ENCODE measurements around the gene OR51E2. TPM values are rescaled to one million over a fixed set of nuclear protein-coding genes. Genes with fewer than 3 reads are reported as not detected.

OR51E2 gene
- total RNA-seq, 1 experiment from 2014 or later: not detected

DNA sequence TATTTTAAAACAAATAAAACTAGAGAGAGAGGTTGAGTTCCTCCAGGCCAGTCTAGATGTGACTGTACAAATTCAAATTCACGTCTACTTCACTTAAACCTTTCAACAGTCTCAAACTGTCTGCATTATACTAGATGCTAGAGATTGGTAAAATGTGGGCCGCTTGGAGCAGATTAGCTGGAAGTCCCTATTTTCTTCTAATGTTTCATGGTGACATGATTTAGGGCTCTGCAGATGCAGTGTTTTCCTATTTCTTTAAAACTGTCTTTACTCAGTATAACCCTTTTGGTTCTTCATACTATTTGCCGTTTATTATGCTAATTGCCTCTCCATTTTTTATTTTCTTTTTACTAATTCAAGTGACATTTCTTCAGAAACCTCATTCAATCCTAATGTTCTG, 33.5 kb downstream of the OR51E2 start:
- no peak for DNase-seq (ENCODE audit: low read depth)

DNA sequence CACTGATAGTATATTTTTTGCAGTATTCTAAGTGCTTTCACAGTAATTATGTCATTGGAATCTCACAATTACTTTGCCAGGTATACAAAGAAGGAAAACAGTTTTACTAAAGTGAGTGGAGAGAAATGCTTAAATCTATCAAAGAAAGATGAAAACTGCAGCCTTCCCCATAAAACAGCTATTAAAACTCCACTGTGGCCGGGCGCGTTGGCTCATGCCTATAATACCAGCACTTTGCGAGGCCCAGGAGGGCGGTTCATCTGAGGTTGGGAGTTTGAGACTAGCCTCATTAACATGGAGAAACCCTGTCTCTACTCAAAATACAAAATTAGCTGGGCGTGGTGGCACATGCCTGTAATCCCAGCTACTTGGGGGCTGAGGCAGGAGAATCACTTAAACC, 34.8 kb downstream of the OR51E2 start:
- DNase-seq (ENCODE audit: low read depth): no peak

DNA sequence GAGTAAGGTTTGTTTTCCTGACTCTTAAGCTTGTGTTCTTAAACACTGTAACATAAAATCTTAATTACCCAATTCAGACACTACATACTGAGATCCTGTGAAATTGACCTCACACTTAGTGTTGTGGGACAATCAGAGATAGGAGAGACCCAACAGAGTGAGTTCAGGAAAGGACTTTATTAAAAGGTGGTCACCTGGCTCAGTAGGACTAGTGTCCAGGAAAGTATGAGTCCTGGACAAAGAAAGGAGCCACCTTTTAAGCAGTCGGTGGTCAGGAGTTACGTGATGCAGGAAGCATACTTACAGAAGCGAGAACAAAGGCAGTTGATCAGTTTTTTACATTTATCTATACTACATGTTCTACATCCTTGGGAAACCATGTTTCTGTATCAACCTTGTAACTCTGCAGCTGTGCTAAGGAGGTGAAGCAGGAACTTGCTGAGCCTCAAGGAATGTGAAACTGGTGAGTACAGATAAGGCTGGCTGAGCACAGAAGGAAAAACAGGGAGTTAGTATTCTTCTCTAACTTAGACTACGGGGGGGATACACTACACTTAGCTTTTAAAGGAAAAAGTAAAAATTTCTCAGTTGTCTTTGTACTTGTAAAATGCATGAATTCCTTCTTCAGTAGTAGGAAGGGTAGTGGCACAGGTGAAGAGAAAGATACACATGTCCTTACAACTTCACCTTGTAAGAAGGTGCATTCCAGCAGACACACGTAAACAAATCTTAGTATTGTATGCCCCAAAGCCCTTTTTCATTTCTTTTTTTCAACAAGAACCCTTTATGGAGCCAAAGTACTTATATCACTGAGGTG, 38.8 kb downstream of the OR51E2 start:
- no peak for DNase-seq (ENCODE audit: low read depth)

DNA sequence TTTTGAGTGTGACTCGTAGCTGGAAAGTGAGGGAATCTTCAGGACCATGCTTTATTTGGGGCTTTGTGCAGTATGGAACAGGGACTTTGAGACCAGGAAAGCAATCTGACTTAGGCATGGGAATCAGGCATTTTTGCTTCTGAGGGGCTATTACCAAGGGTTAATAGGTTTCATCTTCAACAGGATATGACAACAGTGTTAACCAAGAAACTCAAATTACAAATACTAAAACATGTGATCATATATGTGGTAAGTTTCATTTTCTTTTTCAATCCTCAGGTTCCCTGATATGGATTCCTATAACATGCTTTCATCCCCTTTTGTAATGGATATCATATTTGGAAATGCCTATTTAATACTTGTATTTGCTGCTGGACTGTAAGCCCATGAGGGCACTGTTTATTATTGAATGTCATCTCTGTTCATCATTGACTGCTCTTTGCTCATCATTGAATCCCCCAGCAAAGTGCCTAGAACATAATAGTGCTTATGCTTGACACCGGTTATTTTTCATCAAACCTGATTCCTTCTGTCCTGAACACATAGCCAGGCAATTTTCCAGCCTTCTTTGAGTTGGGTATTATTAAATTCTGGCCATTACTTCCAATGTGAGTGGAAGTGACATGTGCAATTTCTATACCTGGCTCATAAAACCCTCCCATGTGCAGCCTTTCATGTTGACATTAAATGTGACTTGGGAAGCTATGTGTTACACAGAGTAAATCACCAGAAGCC, 42.9 kb downstream of the OR51E2 start:
- DNase-seq (ENCODE audit: low read depth): no peak

DNA sequence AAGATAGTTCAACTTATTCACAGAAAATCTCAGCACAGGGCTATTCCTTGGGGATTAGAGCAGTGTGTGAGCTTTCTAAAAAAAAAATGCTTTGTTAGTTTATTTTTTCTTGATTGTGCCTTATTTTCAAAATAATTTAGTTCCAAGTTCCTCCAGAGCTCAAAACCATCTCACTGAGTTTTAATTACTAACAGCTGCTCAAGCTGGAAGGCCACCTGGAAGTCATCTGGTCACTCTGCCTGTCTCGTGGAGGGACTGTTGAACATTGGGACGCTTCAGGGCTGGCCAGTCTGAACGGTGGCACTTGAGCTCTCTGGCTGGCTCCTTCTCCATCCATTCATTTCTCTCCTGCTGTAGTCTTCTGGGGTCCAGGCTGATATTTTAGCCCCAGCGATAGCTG, 49.9 kb downstream of the OR51E2 start:
- DNase-seq (ENCODE audit: low read depth): no peak

DNA sequence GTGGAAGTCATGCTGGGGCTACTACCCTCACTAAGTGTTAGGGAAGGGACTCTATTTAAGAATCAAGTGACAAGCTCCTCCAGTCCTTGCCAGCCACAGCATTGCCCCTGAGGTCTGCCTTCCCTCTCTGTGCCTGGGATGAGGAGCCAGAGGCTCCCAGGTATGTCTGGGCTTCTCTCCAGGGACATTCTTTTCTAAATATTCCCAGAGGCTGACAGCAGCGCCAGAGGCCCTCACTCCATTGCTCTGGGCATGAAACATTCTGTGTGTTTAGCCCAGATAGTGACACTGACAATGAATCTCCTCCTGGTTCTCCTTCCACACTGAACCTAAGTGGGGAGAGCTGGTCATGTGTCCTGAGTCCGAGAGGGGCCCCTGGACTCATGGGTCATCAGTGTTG, 51.7 kb downstream of the OR51E2 start:
- DNase-seq (ENCODE audit: low read depth): no peak

DNA sequence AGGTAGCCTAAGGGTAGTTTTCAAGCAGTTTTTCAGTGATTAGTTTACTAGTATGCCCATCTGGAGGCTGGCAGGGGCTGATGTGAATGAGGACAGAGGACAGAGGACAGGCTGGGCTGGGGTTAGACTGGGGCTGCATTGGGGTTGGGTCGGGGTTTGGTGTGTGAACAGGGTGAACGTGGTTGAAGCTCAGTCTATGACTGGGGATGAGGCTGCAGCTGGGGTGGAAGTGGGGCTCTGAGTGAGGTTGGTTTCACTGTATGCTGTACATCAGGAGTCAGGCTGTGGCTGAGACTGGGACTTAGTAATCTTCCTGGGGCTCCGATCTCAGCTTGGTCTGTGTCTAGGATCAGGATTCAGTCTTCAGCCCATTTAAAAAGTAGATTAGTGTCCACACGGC, 53.4 kb downstream of the OR51E2 start:
- DNase-seq (ENCODE audit: low read depth): no peak

DNA sequence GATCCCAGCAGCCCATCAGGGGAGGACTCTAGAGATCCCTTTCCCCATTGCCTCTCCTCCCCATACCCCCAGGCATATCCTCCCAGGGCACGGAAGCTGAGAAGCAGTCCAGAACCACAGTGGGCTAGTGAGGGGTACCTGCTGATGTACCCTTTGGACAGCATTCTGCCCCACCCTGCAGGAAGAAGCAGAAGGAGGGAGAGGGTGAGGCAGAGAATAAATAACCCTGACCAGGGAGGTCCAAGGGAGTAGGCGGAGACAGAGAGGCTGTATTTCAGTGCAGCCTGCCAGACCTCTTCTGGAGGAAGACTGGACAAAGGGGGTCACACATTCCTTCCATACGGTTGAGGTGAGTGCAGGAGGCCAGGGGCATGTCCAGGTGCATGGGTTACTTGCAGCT, 54.0 kb downstream of the OR51E2 start, which contains the start of gene OR51E1:
Gene OR51E1 (plus strand): TSS at position 301 of the 400 bp plus-strand sequence. CDS start 8,545 bp downstream, outside the sequence.
- DNase-seq (ENCODE audit: low read depth): no peak

DNA sequence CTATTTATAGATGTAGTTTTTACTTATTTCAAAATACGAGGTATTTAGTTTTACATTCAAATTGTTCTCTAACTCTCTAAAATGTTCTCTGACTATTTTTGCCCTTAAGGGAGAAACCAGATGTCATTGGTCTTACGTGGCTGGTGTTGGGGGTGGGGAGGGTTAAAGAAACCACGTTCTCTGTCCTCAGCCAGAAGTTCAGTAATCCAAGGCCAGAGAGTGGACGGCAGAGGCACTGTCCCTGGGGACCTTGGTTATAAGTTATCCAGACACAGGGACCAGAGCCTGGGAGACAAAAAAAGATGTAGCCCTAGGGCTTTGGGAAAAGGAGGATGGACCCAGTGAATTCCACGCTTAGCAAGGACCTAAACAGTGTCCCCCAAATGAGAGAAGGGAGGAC, 54.6 kb downstream of the OR51E2 start:
- DNase-seq (ENCODE audit: low read depth): no peak

DNA sequence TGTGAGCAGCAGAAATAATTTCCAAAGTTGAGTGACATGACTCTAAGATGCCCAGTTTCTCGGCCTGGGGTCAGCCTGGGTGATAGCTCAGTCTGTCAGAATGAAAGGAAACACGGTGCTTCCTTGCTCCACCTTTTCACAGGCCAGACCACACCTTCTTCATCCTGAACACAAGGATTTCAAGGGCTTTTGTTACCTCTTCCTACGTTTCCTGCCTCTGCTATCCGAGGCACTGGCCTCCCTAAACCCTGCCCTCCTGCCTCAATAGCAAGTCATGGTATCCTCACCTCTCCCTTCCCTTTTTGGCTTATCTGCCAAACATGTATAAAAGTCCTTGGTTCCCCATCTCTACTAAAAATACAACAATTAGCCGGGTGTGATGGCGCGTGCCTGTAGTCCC, 55.6 kb downstream of the OR51E2 start:
- no peak for DNase-seq (ENCODE audit: low read depth)

DNA sequence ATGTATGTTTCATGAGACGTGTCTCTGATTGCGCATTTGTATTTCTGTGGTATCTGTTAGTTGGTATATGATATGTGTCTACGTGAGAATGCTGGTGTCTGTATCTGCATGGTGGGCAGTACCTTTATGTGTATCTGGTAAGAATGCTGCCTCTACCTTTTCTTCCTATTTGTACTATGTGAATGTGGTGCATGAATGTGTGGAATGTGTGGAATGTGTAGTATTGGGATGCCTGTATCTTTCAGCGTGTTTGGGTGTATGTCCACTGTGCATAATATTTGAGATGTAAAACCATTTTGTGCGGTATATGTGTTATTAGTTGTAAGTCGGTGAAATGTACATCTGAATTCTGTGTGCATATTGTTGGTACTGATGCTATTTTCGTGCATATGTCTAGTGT, 56.2 kb downstream of the OR51E2 start:
- no peak for DNase-seq (ENCODE audit: low read depth)

DNA sequence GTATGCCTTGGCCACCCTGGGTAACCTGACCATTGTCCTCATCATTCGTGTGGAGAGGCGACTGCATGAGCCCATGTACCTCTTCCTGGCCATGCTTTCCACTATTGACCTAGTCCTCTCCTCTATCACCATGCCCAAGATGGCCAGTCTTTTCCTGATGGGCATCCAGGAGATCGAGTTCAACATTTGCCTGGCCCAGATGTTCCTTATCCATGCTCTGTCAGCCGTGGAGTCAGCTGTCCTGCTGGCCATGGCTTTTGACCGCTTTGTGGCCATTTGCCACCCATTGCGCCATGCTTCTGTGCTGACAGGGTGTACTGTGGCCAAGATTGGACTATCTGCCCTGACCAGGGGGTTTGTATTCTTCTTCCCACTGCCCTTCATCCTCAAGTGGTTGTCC, 57.7 kb downstream of the OR51E2 start:
- DNase-seq (ENCODE audit: low read depth): no peak

DNA sequence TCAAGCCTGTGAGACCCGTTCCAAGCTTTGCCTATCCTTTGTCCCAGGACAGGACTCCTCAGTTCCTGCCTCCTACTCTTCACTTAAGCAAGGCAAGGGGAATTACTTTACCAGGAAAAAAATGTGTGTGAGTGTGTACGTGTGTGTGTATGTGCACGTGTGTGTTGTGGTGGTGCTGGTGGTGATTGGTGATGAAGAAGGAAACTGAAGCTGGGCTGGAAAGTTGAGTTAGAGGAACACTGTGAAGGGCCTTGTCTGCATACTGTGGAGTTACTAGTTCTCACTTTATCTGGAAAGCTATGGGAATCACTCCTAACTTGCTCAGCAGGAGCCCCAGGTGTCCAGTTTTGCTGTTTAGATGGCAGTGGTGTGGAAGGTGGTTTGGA, 60.0 kb downstream of the OR51E2 start:
- no peak for DNase-seq (ENCODE audit: low read depth)

DNA sequence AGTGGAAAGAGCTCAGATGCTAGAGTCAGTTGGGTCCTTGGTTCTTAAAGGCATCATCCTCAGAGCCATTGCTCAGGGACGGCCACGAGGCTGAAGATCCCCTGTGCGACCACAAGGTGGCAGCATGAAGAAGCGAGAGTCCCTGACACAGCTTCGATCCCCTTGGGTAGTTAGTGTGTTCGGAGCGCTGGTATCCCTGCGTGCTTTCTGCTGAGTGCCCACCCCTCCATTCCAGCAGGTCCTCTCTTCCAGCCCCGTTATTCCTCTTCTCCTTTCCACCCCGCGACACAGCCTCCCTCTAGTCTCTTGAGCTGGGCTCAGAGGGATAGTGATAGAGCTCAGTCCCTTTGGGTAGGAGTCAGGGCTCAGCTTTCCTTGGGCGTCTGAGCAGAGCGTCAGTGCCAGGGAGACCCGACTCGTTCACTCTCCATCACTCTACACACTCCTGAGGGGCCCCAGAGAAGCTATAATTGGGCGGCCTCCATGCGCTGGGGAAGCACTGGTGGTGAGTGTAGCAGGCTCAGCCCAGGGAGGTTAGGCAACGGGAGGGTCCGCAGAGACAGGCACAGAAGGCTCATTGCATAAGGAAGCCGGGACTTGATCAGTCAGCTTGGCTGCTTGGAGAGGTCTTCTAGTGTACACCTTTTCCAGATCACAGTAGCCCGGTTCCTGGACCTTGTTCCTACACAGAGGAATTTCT, 60.5 kb downstream of the OR51E2 start, which contains the start of gene OR51D1:
Gene OR51D1 (plus strand): TSS at position 516 of the 700 bp plus-strand sequence. CDS start 2,314 bp downstream, outside the sequence.
- DNase-seq (ENCODE audit: low read depth): peak; percentile 64

DNA sequence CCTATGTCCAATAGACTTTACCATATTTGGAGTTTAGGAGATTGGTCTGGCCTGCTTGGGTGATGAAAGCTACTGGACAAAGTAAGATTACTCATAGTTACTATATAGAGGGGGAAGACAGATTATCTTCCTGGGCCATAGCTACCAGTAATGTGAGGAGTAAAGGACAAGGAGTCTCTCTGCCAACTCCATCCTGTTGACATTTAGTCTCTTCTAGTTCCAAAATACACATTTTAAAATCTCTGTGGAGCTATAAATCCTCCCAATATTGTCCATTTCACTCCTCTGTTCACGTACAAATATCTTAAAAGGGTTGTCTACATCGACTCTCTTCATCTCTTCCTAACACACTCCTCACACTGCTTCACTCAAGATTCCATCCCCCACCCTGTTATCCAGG, 61.5 kb downstream of the OR51E2 start:
- DNase-seq (ENCODE audit: low read depth): no peak

Other genes starting within 250 kb of the OR51E2 start
- gene OR52K2, start 248.6 kb downstream of the OR51E2 start, total RNA-seq (2014; rRNA removed; shearing (Covaris generic)): not detected in 2 replicates
- not detected in 2 replicates for gene OR52K1, start 215.2 kb downstream of the OR51E2 start, total RNA-seq (2014; rRNA removed; shearing (Covaris generic))
- gene OR52M1, start 152.7 kb downstream of the OR51E2 start, total RNA-seq (2014; rRNA removed; shearing (Covaris generic)): not detected in 2 replicates
- gene OR52I2, start 116.1 kb downstream of the OR51E2 start, total RNA-seq (2014; rRNA removed; shearing (Covaris generic)): not detected in 2 replicates
- gene OR52I1, start 103.8 kb downstream of the OR51E2 start, total RNA-seq (2014; rRNA removed; shearing (Covaris generic)): not detected in 2 replicates
- gene TRIM68, start 89.6 kb downstream of the OR51E2 start, total RNA-seq (2014; rRNA removed; shearing (Covaris generic)): 5.4 and 9.6 TPM in 2 replicates
- gene OR51D1, start 60.4 kb downstream of the OR51E2 start, total RNA-seq (2014; rRNA removed; shearing (Covaris generic)): not detected in 2 replicates
- not detected in 2 replicates for gene OR51E1, start 53.9 kb downstream of the OR51E2 start, total RNA-seq (2014; rRNA removed; shearing (Covaris generic))
- not detected in 2 replicates for gene MMP26, start 6.9 kb upstream of the OR51E2 start, total RNA-seq (2014; rRNA removed; shearing (Covaris generic))
- gene OR51F1, start 72.1 kb upstream of the OR51E2 start, total RNA-seq (2014; rRNA removed; shearing (Covaris generic)): not detected in 2 replicates
- gene OR52R1, start 106.5 kb upstream of the OR51E2 start, total RNA-seq (2014; rRNA removed; shearing (Covaris generic)): not detected in 2 replicates
- not detected in 2 replicates for gene OR51F2, start 123.5 kb upstream of the OR51E2 start, total RNA-seq (2014; rRNA removed; shearing (Covaris generic))
- not detected in 2 replicates for gene OR51S1, start 151.4 kb upstream of the OR51E2 start, total RNA-seq (2014; rRNA removed; shearing (Covaris generic))
- gene OR51T1, start 184.0 kb upstream of the OR51E2 start, total RNA-seq (2014; rRNA removed; shearing (Covaris generic)): not detected in 2 replicates
- not detected in 2 replicates for gene OR51A7, start 205.9 kb upstream of the OR51E2 start, total RNA-seq (2014; rRNA removed; shearing (Covaris generic))
- gene OR51G2, start 221.5 kb upstream of the OR51E2 start, total RNA-seq (2014; rRNA removed; shearing (Covaris generic)): not detected in 2 replicates
- not detected in 2 replicates for gene OR51G1, start 226.5 kb upstream of the OR51E2 start, total RNA-seq (2014; rRNA removed; shearing (Covaris generic))
- gene OR51A4, start 249.8 kb upstream of the OR51E2 start, total RNA-seq (2014; rRNA removed; shearing (Covaris generic)): not detected in 2 replicates

Measured in Daoy (cell line).